SK-N-MC (cell line): ENCODE measurements around the gene TYW1B.
"Not testable (repeated sequence)": the region's sequence is repeated elsewhere in the genome, so short reads cannot be mapped to it uniquely, and the experiment has no call there.

Experiments used
- DNase-seq: peaks from one replicate; pipeline ENCODE4 v3.0.0-alpha.2; 2011; ENCODE audit warnings: low read depth, low spot score
- H3K27ac ChIP-seq: fragments of 200-600 bp; sonication (generic); 2 replicates; pipeline ENCODE4 v1.5.1; 2016; ENCODE audit warnings: mixed run types
- H3K36me3 ChIP-seq: fragments of 200-600 bp; sonication (generic); 2 replicates; pipeline ENCODE4 v1.6.1; 2017; ENCODE audit warnings: antibody characterized with exemption, low read length, mixed read lengths; ENCODE audit not compliant: insufficient read depth
- H3K4me3 ChIP-seq: fragments of 200-600 bp; sonication (generic); 2 replicates; pipeline ENCODE4 v1.5.1; 2016
- H3K9ac ChIP-seq: fragments of 200-600 bp; sonication (generic); 2 replicates; pipeline ENCODE4 v1.8.0; 2017; ENCODE audit warnings: mixed run types, mixed read lengths; ENCODE audit not compliant: insufficient read length
- H3K9me3 ChIP-seq: fragments of 200-600 bp; sonication (generic); 2 replicates; pipeline ENCODE4 v1.6.1; 2017; ENCODE audit warnings: low read depth, mild to moderate bottlenecking, antibody characterized with exemption, low read length, moderate library complexity, mixed read lengths
- EZH2 ChIP-seq: fragments of 200-600 bp; sonication (generic); IDR thresholded peaks from one replicate; pipeline ENCODE4 v1.6.1; 2017; ENCODE audit warnings: antibody characterized with exemption
- FOXP2 ChIP-seq: optimal IDR thresholded peaks from 2 replicates; pipeline ENCODE3; 2011; ENCODE audit warnings: mild to moderate bottlenecking, moderate library complexity; ENCODE audit not compliant: insufficient read depth; ENCODE audit errors: extremely low read length, control extremely low read depth
- POLR2AphosphoS5 ChIP-seq: IDR thresholded peaks from 2 replicates; pipeline ENCODE4 v1.6.1; 2012; ENCODE audit warnings: mild to moderate bottlenecking, low read depth, low read length, borderline replicate concordance

TYW1B gene

GRCh38 chr7:72781631-72782030 is 46.4 kb downstream of the TYW1B start:
- no peak overlapping the region for H3K27ac ChIP-seq
- H3K9me3 ChIP-seq = no peaks in the 10 kb centered on the region
- no peak overlapping the region for H3K9ac ChIP-seq
- H3K4me3 ChIP-seq = no peak overlapping the region
- no peaks in the 10 kb centered on the region for H3K36me3 ChIP-seq
- DNase-seq = no peak
- no peak for TF ChIP-seq EZH2
- no peak for TF ChIP-seq FOXP2
- no peak for TF ChIP-seq POLR2AphosphoS5

GRCh38 chr7:72781161-72781560 is 46.8 kb downstream of the TYW1B start:
- Histone ChIP-seq H3K9me3 (no peaks in the 10 kb centered on the region), H3K27ac (no peak overlapping the region), H3K4me3 (no peak overlapping the region), H3K9ac (no peak overlapping the region), H3K36me3 (no peaks in the 10 kb centered on the region)
- DNase-seq = no peak
- no peak for TF ChIP-seq FOXP2
- no peak for TF ChIP-seq POLR2AphosphoS5
- no peak for TF ChIP-seq EZH2

- H3K9me3 ChIP-seq, DNase-seq, H3K27ac ChIP-seq, H3K4me3 ChIP-seq, H3K9ac ChIP-seq, H3K36me3 ChIP-seq: not testable (repeated sequence)
Observed at GRCh38 chr7:72780289-72780894, 47.6 kb downstream of the TYW1B start.

- H3K9me3 ChIP-seq, H3K27ac ChIP-seq, H3K36me3 ChIP-seq, DNase-seq, H3K9ac ChIP-seq, H3K4me3 ChIP-seq: not testable (repeated sequence)
Observed at GRCh38 chr7:72777167-72777566, 50.8 kb downstream of the TYW1B start.

- not testable (repeated sequence) for H3K36me3 ChIP-seq, H3K27ac ChIP-seq, H3K9me3 ChIP-seq, DNase-seq, H3K9ac ChIP-seq, H3K4me3 ChIP-seq
Observed at GRCh38 chr7:72772627-72773026, 55.4 kb downstream of the TYW1B start.

GRCh38 chr7:72766994-72767393 is 61.0 kb downstream of the TYW1B start:
- H3K4me3 ChIP-seq, DNase-seq, H3K27ac ChIP-seq, H3K36me3 ChIP-seq, H3K9me3 ChIP-seq, H3K9ac ChIP-seq: not testable (repeated sequence)

- TF ChIP-seq FOXP2 (no peak), EZH2 (no peak), POLR2AphosphoS5 (no peak)
- H3K36me3 ChIP-seq = no peaks in the 10 kb centered on the region; the same call in 1 of the 2 replicates
- no peak overlapping the region for H3K27ac ChIP-seq
- no peak overlapping the region for H3K9ac ChIP-seq
- DNase-seq = no peak
- H3K9me3 ChIP-seq = 0 out of 2 replicates have a peak, but pooled peaks cover 2% of the 10 kb centered on the region
- H3K4me3 ChIP-seq = no peak overlapping the region
Observed at GRCh38 chr7:72760602-72761001, 67.4 kb downstream of the TYW1B start.

- H3K9me3 ChIP-seq = no peaks in the 10 kb centered on the region
- H3K36me3 ChIP-seq = no peaks in the 10 kb centered on the region
- no peak overlapping the region for H3K27ac ChIP-seq
- TF ChIP-seq EZH2 (no peak), POLR2AphosphoS5 (no peak)
- H3K4me3 ChIP-seq = no peak overlapping the region
- no peak overlapping the region for H3K9ac ChIP-seq
- no peak for DNase-seq
Observed at GRCh38 chr7:72754312-72754711, 73.7 kb downstream of the TYW1B start.

- Histone ChIP-seq H3K9me3 (no peaks in the 10 kb centered on the region), H3K36me3 (no peaks in the 10 kb centered on the region), H3K27ac (no peak overlapping the region), H3K4me3 (no peak overlapping the region), H3K9ac (no peak overlapping the region)
- TF ChIP-seq EZH2 (no peak), POLR2AphosphoS5 (no peak), FOXP2 (no peak)
- DNase-seq = no peak
Observed at GRCh38 chr7:72753781-72754180, 74.2 kb downstream of the TYW1B start.

- DNase-seq, H3K36me3 ChIP-seq, H3K9me3 ChIP-seq, H3K9ac ChIP-seq, H3K4me3 ChIP-seq, H3K27ac ChIP-seq: not testable (repeated sequence)
Observed at GRCh38 chr7:72753229-72753628, 74.8 kb downstream of the TYW1B start.
